PC-9 (cell line): ENCODE measurements around the gene ZBTB34.

Source experiments
- CTCF ChIP-seq: fragments of 200-600 bp; sonication (generic); conservative IDR thresholded peaks from 2 replicates; pipeline ENCODE4 v1.6.1; 2017; ENCODE audit warnings: mixed run types, antibody characterized with exemption, mild to moderate bottlenecking, moderate library complexity
- EZH2 ChIP-seq: fragments of 200-600 bp; sonication (generic); IDR thresholded peaks from 2 replicates; pipeline ENCODE4 v1.8.0; 2017; ENCODE audit warnings: antibody characterized with exemption, low read depth

DNA sequence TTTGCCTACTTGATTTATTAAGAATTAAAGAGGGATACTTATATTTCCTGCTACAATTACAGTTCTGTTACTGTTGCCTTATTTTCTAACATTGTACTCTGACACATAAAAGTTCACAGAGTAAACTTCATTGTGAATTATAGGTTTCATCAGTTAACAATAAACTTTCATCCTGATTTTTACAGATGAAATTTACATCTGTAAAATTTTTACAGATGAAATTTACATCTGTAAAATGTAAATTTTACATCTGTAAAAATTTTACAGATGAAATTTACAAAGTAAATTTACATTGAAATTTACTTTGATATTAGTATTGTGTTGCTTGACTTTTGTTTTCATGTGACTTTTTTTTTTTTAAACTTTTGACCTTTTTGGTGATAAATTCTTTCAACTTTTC, 46.3 kb upstream of the ZBTB34 start:
- TF ChIP-seq CTCF (no peak), EZH2 (no peak)
